Karpas-422 (cell line): ENCODE results near the gene STX18. TPM values are rescaled to one million over a fixed set of nuclear protein-coding genes. Genes with fewer than 3 reads are reported as not detected.
A peak's percentile ranks its signal among the peaks of the same experiment; 100 is the strongest.
"Not testable (repeated sequence)": the region's sequence is repeated elsewhere in the genome, so short reads cannot be mapped to it uniquely, and the experiment has no call there.

Experiments used
- DNase-seq: peaks from one replicate; pipeline ENCODE4 v3.0.0-alpha.2; 2015
- H2AFZ ChIP-seq: fragments of 200-600 bp; sonication (generic); 2 replicates; pipeline ENCODE4 v1.6.1; 2014; ENCODE audit warnings: antibody characterized with exemption, low read length, mixed read lengths
- H3K27ac ChIP-seq: fragments of 200-600 bp; sonication (generic); 2 replicates; pipeline ENCODE4 v1.5.1; 2014; ENCODE audit warnings: mild to moderate bottlenecking, low read length, moderate library complexity
- H3K27me3 ChIP-seq: fragments of 200-600 bp; sonication (generic); 2 replicates; pipeline ENCODE4 v1.6.1; 2014; ENCODE audit warnings: low read length, mixed read lengths
- H3K36me3 ChIP-seq: fragments of 200-600 bp; sonication (generic); 2 replicates; pipeline ENCODE4 v1.6.1; 2014; ENCODE audit warnings: low read length, mixed read lengths; ENCODE audit not compliant: insufficient read depth
- H3K4me1 ChIP-seq: fragments of 200-600 bp; sonication (generic); 2 replicates; pipeline ENCODE4 v1.6.1; 2014; ENCODE audit warnings: mild to moderate bottlenecking, low read length, mixed read lengths
- H3K4me2 ChIP-seq: fragments of 200-600 bp; sonication (generic); 2 replicates; pipeline ENCODE4 v1.6.1; 2014; ENCODE audit warnings: low read length, low read depth, mild to moderate bottlenecking; ENCODE audit not compliant: poor library complexity, severe bottlenecking
- H3K4me3 ChIP-seq: fragments of 200-600 bp; sonication (generic); 2 replicates; pipeline ENCODE4 v1.5.1; 2014; ENCODE audit warnings: mild to moderate bottlenecking, antibody characterized with exemption, low read length, mixed read lengths
- H3K79me2 ChIP-seq: fragments of 200-600 bp; sonication (generic); 2 replicates; pipeline ENCODE4 v1.6.1; 2014; ENCODE audit warnings: mild to moderate bottlenecking, low read length, mixed read lengths
- H3K9ac ChIP-seq: fragments of 200-600 bp; sonication (generic); 2 replicates; pipeline ENCODE4 v1.6.0; 2014; ENCODE audit warnings: low read length
- H3K9me2 ChIP-seq: fragments of 200-600 bp; sonication (generic), shearing (Covaris generic); replicated peaks from 2 replicates; pipeline ENCODE4 v1.6.0; 2014; ENCODE audit warnings: mild to moderate bottlenecking, low read length, moderate library complexity; ENCODE audit not compliant: insufficient read depth
- H3K9me3 ChIP-seq: fragments of 300-700, 200-600 bp; sonication (generic); 2 replicates; pipeline ENCODE4 v1.6.1; 2014; ENCODE audit warnings: low read length, mixed read lengths
- H4K20me1 ChIP-seq: fragments of 200-600 bp; sonication (generic); 2 replicates; pipeline ENCODE4 v1.6.1; 2014; ENCODE audit warnings: mild to moderate bottlenecking, antibody characterized with exemption, low read length, low read depth; ENCODE audit not compliant: insufficient read depth
- total RNA-seq: library from RNA; depleted of rRNA; stranded (reverse); fragments of >200 nt; shearing (Covaris generic); gene quantifications from 2 replicates; pipeline ENCODE4 v1.2.3, GENCODE V29; 2014; ENCODE audit warnings: low replicate concordance

Gene STX18
- total RNA-seq, 1 experiment from 2014 or later: 17.9 TPM

- no peaks in the 10 kb centered on the region for H3K36me3 ChIP-seq
- H3K4me1 ChIP-seq: peaks cover 14% of the 10 kb centered on the region
- H3K9me3 ChIP-seq: no peaks in the 10 kb centered on the region
- H3K27ac ChIP-seq: no peak overlapping the region
- H3K4me2 ChIP-seq: no peak overlapping the region
- 0 out of 2 replicates have a peak, but pooled peaks cover 10% of the 10 kb centered on the region for H3K79me2 ChIP-seq
- H4K20me1 ChIP-seq: no peaks in the 10 kb centered on the region
- H3K4me3 ChIP-seq: no peak overlapping the region
- H3K27me3 ChIP-seq: no peaks in the 10 kb centered on the region
- H3K9ac ChIP-seq: no peak overlapping the region
- no peaks in the 10 kb centered on the region for H3K9me2 ChIP-seq
- DNase-seq: no peak
- H2AFZ ChIP-seq: no peak overlapping the region
Observed at GRCh38 chr4:4577359-4577875, 35.6 kb upstream of the STX18 start.

- Histone ChIP-seq H3K4me2 (peak overlapping the region; percentile 71), H3K4me3 (peak overlapping the region; percentile 62), H3K9ac (peak overlapping the region; percentile 49)
Observed at GRCh38 chr4:4575284-4576211, 33.7 kb upstream of the STX18 start.

DNA sequence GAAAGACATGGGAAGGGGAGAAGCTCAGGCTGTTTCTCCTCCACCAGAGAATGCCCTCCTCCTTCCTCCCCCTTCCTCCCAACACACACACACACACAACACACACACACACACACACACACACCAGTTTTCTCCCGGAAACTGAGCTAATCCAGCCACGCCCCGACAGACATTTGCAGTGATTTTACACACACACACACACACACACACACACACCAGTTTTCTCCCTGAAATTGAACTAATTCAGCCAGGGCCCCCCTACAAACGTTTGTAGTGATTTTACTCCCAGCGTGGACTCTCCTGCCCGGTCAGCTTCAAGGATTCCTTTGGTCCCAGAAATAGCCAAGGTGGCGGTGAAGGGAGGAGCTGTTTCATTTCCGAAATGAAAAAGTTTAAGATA is 32.9 kb upstream of the STX18 start:
- DNase-seq: peak; percentile 48
- Histone ChIP-seq H3K9me3 (no peaks in the 10 kb centered on the region), H3K4me1 (peaks cover 22% of the 10 kb centered on the region), H3K9me2 (no peaks in the 10 kb centered on the region), H4K20me1 (no peaks in the 10 kb centered on the region), H3K36me3 (no peaks in the 10 kb centered on the region), H3K9ac (peak overlapping the region; percentile 49), H3K4me2 (peak overlapping the region; percentile 71), H3K4me3 (peak overlapping the region; percentile 62), H3K79me2 (0 out of 2 replicates have a peak, but pooled peaks cover 3% of the 10 kb centered on the region), H2AFZ (0 out of 2 replicates have a peak overlapping the region, but pooled peaks have one; percentile 69), H3K27me3 (no peaks in the 10 kb centered on the region), H3K27ac (no peak overlapping the region)

More at GRCh38 chr4:4575284-4576211, 33.7 kb upstream of the STX18 start:
- Histone ChIP-seq H3K27me3 (no peaks in the 10 kb centered on the region), H2AFZ (peak overlapping the region; percentile 69; the same call in 1 of the 2 replicates), H3K4me1 (peaks cover 22% of the 10 kb centered on the region), H3K27ac (no peak overlapping the region), H4K20me1 (no peaks in the 10 kb centered on the region), H3K36me3 (no peaks in the 10 kb centered on the region), H3K9me2 (no peaks in the 10 kb centered on the region), H3K9me3 (no peaks in the 10 kb centered on the region), H3K79me2 (0 out of 2 replicates have a peak, but pooled peaks cover 4% of the 10 kb centered on the region)
- DNase-seq: peak; percentile 76

DNA sequence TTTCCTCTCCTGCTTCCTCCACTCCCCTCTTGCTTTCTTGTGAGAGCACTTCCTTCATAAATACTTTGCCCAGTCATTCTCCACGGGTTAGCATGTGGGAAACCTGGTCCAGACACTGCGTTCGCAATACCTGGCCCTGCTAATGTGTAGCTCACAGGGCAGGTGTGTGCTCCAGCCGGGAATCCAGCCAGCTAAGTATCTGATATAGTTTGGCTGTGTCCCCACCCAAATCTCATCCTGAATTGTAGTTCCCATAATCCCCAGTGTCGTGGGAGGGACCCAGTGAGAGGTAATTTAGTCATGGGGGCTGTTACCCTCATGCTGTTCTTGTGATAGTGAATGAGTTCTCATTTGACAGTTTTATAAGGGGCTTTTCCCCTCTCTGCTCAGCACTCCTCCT is 32.2 kb upstream of the STX18 start:
- no peaks in the 10 kb centered on the region for H3K36me3 ChIP-seq

GRCh38 chr4:4572821-4573220 is 31.0 kb upstream of the STX18 start:
- H4K20me1 ChIP-seq: no peaks in the 10 kb centered on the region
- H3K9me3 ChIP-seq: no peaks in the 10 kb centered on the region
- H3K9me2 ChIP-seq: no peaks in the 10 kb centered on the region
- H2AFZ ChIP-seq: no peak overlapping the region
- no peak overlapping the region for H3K4me3 ChIP-seq
- H3K79me2 ChIP-seq: 0 out of 2 replicates have a peak, but pooled peaks cover 3% of the 10 kb centered on the region
- peaks cover 3% of the 10 kb centered on the region; the same call in 1 of the 2 replicates for H3K36me3 ChIP-seq
- H3K4me1 ChIP-seq: peaks cover 22% of the 10 kb centered on the region
- no peaks in the 10 kb centered on the region for H3K27me3 ChIP-seq
- H3K4me2 ChIP-seq: no peak overlapping the region
- DNase-seq: no peak
- no peak overlapping the region for H3K9ac ChIP-seq
- H3K27ac ChIP-seq: no peak overlapping the region

More for the DNA sequence above, 32.2 kb upstream of the STX18 start:
- Histone ChIP-seq H3K27ac (no peak overlapping the region), H3K79me2 (0 out of 2 replicates have a peak, but pooled peaks cover 3% of the 10 kb centered on the region), H3K9ac (no peak overlapping the region), H4K20me1 (no peaks in the 10 kb centered on the region), H3K9me2 (no peaks in the 10 kb centered on the region), H3K4me1 (peaks cover 22% of the 10 kb centered on the region), H3K4me2 (peak overlapping the region; percentile 71), H3K9me3 (no peaks in the 10 kb centered on the region), H2AFZ (no peak overlapping the region), H3K27me3 (no peaks in the 10 kb centered on the region), H3K4me3 (no peak overlapping the region)
- no peak for DNase-seq

GRCh38 chr4:4569861-4570260 is 28.0 kb upstream of the STX18 start:
- H2AFZ ChIP-seq, H3K36me3 ChIP-seq, H3K27me3 ChIP-seq, DNase-seq, H3K9me3 ChIP-seq, H3K4me3 ChIP-seq, H3K79me2 ChIP-seq, H3K27ac ChIP-seq, H3K9me2 ChIP-seq, H3K9ac ChIP-seq, H3K4me2 ChIP-seq, H4K20me1 ChIP-seq: not testable (repeated sequence)
- peaks cover 14% of the 10 kb centered on the region for H3K4me1 ChIP-seq

GRCh38 chr4:4568806-4569427 is 27.1 kb upstream of the STX18 start:
- H3K9ac ChIP-seq: no peak overlapping the region
- H3K36me3 ChIP-seq: peaks cover 14% of the 10 kb centered on the region
- H4K20me1 ChIP-seq: no peaks in the 10 kb centered on the region
- 0 out of 2 replicates have a peak, but pooled peaks cover 3% of the 10 kb centered on the region for H3K79me2 ChIP-seq
- no peaks in the 10 kb centered on the region for H3K9me3 ChIP-seq
- H3K27ac ChIP-seq: no peak overlapping the region
- H3K9me2 ChIP-seq: no peaks in the 10 kb centered on the region
- DNase-seq: no peak
- no peak overlapping the region for H2AFZ ChIP-seq
- H3K27me3 ChIP-seq: no peaks in the 10 kb centered on the region
- H3K4me3 ChIP-seq: no peak overlapping the region
- H3K4me1 ChIP-seq: peaks cover 8% of the 10 kb centered on the region
- H3K4me2 ChIP-seq: no peak overlapping the region

- peaks cover 14% of the 10 kb centered on the region for H3K36me3 ChIP-seq
- not testable (repeated sequence) for H3K4me2 ChIP-seq, H3K9me3 ChIP-seq, H3K79me2 ChIP-seq, H3K9me2 ChIP-seq, H4K20me1 ChIP-seq, DNase-seq, H3K4me1 ChIP-seq, H2AFZ ChIP-seq, H3K27me3 ChIP-seq, H3K9ac ChIP-seq, H3K4me3 ChIP-seq, H3K27ac ChIP-seq
Observed at GRCh38 chr4:4566359-4566758, 24.5 kb upstream of the STX18 start.
